GM12878 (cell line): ENCODE results near the gene CIAO1.

Source experiments
- CTCF ChIP-seq, 3 experiments: IDR thresholded peaks in 2 of 3; conservative IDR thresholded peaks in 1 of 3; 2 replicates each; pipeline ENCODE4 v1.5.1; 2011; ENCODE audit warnings: low read depth in 3 of 3, low read length in 3 of 3, mild to moderate bottlenecking in 3 of 3, control low read depth in 2 of 3, moderate library complexity in 2 of 3, inconsistent platforms in 1 of 3, mixed read lengths in 1 of 3; ENCODE audit not compliant: control insufficient read depth in 2 of 3, insufficient read depth in 1 of 3; ENCODE audit errors: extremely low read depth in 1 of 3
- NKRF ChIP-seq: fragments of 450-650 bp; conservative IDR thresholded peaks from 2 replicates; pipeline ENCODE4 v1.6.1; 2017; ENCODE audit warnings: mild to moderate bottlenecking, moderate library complexity
- POLR2AphosphoS5 ChIP-seq: IDR thresholded peaks from 2 replicates; pipeline ENCODE4 v1.6.1; 2011; ENCODE audit warnings: mild to moderate bottlenecking, low read length, inconsistent platforms
- RAD21 ChIP-seq: IDR thresholded peaks from 2 replicates; pipeline ENCODE4 v1.6.1; 2011; ENCODE audit warnings: mild to moderate bottlenecking, low read depth, low read length, moderate library complexity; ENCODE audit not compliant: insufficient read depth
- REST ChIP-seq: IDR thresholded peaks from 2 replicates; pipeline ENCODE4 v1.6.1; 2012; ENCODE audit warnings: mild to moderate bottlenecking, low read depth, low read length
- RFX5 ChIP-seq: IDR thresholded peaks from 2 replicates; pipeline ENCODE4 v1.6.1; 2011; ENCODE audit warnings: low read depth, low read length, improper control_type of control experiment
- SP1 ChIP-seq: IDR thresholded peaks from one replicate; pipeline ENCODE4 v1.6.1; 2011; ENCODE audit warnings: low read depth, low read length
- TARDBP ChIP-seq: IDR thresholded peaks from 2 replicates; pipeline ENCODE4 v1.6.1; 2016; ENCODE audit warnings: borderline replicate concordance
- ZBTB33 ChIP-seq: fragments of 450-650 bp; IDR thresholded peaks from 2 replicates; pipeline ENCODE4 v1.6.1; 2017; ENCODE audit warnings: mild to moderate bottlenecking

- peak; percentile 42 to 63 (median 54) for TF ChIP-seq CTCF (IDR thresholded peaks at IDR 0.05 in 2 of 3, conservative IDR thresholded peaks at IDR 0.05 in 1 of 3; ENCODE audit: control insufficient read depth in 2 of 3, extremely low read depth in 1 of 3, insufficient read depth in 1 of 3, low read depth in 3 of 3, low read length in 3 of 3)
- no peak for TF ChIP-seq POLR2AphosphoS5
- peak; percentile 79; the same call in 1 of the 2 replicates for TF ChIP-seq ZBTB33
- no peak for TF ChIP-seq SP1
- no peak for TF ChIP-seq TARDBP
- TF ChIP-seq RFX5, result no peak
- peak; percentile 60 for TF ChIP-seq RAD21
- TF ChIP-seq NKRF, result no peak
- no peak for TF ChIP-seq REST
Observed at GRCh38 chr2:96267159-96267971, 1.3 kb downstream of the CIAO1 start.
